GM18526 (cell line): Measurements from ENCODE around the gene SCGN.

Experiments
- POLR2A ChIP-seq: IDR thresholded peaks from 3 replicates; pipeline ENCODE4 v1.6.1; 2011; ENCODE audit not compliant: insufficient read length; ENCODE audit errors: extremely low read depth

Gene SCGN

GRCh38 chr6:25630508-25631278, 21.3 kb upstream of the SCGN start:
- TF ChIP-seq POLR2A: no peak

DNA sequence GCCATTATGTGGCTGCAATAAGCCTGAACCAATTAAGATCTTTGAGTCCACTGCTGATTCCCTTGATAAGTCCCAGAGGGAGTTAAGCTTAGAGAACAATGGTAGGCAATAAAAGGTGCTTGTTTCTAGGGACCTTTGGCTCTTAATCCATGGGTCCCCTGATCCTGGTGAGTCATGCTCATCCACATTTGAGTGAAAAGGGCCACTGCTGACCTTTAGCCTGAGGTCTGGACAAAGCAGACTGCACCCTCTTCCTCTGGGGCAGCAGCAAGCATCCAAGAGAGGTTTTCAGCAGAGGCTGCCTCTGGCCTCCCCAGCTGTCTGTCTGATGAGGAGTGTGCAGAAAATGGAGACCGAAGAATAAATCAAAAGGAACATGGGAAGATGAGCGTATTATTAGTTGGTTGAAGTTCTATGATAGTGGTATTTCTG, 16.1 kb upstream of the SCGN start:
- no peak for TF ChIP-seq POLR2A

DNA sequence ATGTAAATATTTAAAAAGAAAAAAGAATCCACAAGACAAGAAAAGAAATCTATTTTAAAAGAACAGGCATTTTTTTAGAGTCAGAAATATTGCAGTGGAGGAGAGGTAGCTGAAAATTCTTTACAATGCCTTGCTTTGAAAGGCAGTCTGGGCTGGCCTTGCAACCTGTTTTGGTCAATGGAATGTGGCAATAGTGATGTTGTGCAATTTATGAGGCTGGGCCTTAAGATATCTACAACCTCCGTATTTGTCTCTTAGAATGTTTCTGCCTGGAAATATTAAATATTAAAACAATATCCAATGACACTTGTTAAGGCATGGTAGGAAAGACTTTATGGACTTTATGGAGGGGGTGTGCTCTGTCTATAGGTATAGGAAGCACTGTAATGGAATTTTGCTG, 14.8 kb upstream of the SCGN start:
- no peak for TF ChIP-seq POLR2A

DNA sequence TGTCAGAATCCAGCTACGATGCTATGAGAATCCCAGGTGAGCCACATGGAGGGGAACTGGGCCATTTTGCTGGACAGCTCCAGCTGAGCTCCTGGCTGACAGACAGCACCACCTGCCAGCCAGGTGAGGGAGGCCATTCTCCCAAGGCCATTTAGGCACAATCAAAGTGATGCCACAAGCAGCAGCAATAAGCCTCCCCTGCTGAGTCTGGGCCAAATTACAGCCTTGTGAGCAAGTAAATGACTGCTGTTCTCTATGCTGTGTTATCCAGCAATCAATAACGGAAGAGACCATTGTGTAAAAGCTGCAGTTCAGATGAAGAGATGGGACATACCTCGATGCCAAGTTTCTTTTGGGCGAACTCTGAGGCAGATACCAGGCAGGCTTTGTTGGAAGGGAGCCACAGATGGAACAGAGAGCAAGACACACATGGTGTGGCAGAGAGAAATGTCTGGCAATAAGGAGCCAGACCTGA, 14.0 kb upstream of the SCGN start:
- no peak for TF ChIP-seq POLR2A

DNA sequence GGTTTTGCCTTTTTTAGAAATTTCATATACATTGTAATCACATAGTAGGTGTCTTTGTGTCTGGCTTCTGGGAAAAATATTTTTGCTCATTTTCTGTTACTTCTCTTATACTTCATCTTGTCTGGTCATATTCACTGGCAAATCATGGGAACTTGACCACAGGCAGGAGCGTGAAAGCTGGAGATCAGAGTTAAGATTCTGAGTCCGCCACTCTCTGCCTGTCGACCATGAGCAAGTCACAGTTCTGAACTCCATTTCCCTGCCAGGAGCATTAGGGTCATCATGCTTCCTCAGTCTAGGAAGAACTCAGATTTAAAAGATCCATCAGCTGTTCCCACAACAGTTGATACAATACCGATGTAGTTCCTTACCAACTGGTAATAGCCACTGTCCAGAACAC, 12.4 kb upstream of the SCGN start:
- TF ChIP-seq POLR2A: no peak

DNA sequence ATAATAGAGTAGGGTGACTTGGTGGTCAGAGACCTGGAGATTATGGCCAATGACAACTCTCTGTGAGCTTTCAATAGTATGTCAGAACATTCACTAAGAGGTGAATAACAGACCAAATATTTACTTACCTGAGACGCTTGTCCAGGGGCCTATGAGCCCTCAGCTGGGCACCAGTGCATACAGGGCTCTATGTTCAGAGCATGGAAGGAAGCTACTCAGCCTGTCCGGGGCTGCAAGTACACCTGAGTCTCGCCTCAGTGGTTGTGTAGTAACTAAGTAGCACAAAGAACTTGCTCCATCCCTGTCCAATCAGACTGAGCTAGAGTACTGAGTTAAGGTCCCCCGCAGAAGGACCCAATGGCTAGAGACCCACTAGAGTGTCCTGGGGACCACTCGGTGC, 11.6 kb upstream of the SCGN start:
- TF ChIP-seq POLR2A: no peak

- TF ChIP-seq POLR2A: no peak
Observed at GRCh38 chr6:25640891-25641290, 11.1 kb upstream of the SCGN start.

DNA sequence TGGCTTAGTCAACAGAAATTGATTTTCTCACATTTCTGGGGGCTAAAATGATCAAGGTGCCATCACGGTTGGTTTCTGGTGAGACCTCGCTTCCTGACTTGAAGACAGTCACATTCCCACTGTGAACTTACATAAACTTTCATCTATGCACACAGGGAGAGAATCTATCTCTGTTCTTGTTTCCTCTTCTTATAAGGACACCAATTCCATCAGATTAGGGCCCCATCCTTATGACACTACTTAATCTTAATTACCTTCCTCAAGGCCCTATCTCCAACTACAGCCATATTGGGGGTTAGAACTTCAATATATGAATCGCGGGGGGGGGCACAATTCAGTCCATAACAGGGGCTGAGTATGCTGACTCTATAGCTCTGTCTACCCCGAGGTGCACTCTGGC, 10.6 kb upstream of the SCGN start:
- no peak for TF ChIP-seq POLR2A

- no peak for TF ChIP-seq POLR2A
Observed at GRCh38 chr6:25641940-25642666, 9.9 kb upstream of the SCGN start.

- no peak for TF ChIP-seq POLR2A
Observed at GRCh38 chr6:25642667-25643328, 9.2 kb upstream of the SCGN start.

DNA sequence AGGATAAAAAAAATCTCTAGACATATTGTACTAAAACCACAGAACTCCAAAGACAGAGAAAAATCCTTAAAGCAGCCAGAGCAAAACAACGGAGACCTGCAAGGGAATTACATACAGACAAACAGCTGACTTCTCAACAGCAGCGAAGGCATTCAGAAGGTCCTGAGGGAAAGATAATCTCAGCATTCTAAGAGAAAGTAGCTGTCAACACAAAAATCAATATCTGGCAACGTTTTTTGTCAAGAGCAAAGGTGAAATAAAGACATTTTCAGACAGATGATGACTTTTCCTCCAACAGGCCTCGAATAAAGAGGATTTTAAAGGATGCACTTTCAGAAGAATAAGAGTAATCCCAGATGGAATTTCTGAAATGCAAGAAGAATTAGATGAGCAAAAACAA, 6.1 kb upstream of the SCGN start:
- no peak for TF ChIP-seq POLR2A

DNA sequence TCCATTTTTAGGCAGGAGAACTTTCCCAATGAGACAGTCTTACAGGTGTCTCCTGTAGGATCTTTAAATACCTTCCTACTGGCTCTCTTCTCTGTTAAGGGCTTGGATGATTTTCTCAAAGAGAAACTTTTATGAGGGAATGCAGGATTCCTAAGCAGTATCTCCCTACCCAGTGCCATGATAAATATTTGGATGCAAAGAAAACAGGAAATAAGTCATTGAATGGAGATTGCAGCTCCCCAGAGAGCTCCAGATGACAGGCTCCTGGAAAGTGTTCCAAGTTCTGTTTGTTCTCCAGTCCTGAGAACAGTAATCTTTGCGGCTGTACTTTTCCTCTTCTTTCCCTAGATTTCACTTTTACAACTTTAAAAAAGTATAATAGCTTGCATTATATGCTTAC, 2.4 kb upstream of the SCGN start:
- no peak for TF ChIP-seq POLR2A

- TF ChIP-seq POLR2A: no peak
Observed at GRCh38 chr6:25655723-25656122, 3.7 kb downstream of the SCGN start.

GRCh38 chr6:25659633-25660368, 7.8 kb downstream of the SCGN start:
- no peak for TF ChIP-seq POLR2A

DNA sequence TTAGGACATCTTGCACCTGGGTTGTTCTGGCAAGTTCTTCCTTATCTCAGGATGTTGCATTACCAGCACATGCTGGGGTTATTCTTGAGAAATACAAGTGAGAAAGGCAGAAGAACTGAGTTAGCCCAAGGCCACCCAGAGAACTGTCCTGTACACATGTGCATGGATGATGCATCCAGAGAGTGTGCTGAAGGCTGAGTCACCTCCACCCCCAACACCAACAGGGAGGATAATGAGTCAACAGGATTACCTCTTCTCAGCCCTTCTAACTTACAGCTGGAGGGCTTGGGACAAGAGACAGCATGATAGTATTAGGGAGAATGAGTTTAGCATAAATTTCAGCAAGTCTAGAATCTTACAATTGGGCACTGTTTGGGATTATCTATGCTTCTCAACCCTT, 8.5 kb downstream of the SCGN start:
- no peak for TF ChIP-seq POLR2A
